ENCODE data around the gene CCDC136. TPM values are rescaled to one million over a fixed set of nuclear protein-coding genes. Genes with fewer than 3 reads are reported as not detected.

Gene CCDC136
- total RNA-seq, 1 experiment from 2014 or later, result 31.1 TPM

DNA sequence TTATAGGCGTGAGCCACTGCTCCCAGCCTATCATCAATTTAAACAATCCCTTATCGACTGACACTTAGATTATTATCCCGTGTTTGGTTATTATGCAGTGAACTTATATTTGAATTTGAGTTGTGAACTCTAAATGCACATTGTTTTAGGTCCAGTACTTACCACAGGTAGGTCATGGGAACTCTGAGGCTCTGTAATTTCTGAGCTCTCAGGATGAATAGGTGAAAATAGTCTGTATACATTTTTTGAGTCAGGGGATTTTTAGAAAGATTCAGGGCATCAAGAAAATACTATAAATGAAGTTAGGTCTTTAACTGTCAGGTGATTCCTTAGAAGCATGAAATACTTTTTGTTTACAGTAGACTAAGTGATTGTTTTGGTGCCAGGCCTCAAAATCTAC is 8.8 kb downstream of the CCDC136 start:
- Histone ChIP-seq H3K14ac (ENCODE audit: insufficient read depth, low read length) (no peak overlapping the region), H3K4ac (ENCODE audit: low read depth, low read length) (no peak overlapping the region), H4K5ac (ENCODE audit: insufficient read length, low read depth, low read length) (no peak overlapping the region), H2BK20ac (ENCODE audit: low read depth, low read length, poor library complexity, severe bottlenecking) (no peak overlapping the region), H3K9me3 (ENCODE audit: control insufficient read depth, low read depth, low read length) (no peaks in the 10 kb centered on the region), H3K27me3 (ENCODE audit: insufficient read depth, low read length) (no peaks in the 10 kb centered on the region), H3K27ac (ENCODE audit: insufficient read length, low read depth, low read length) (no peak overlapping the region), H3T11ph (ENCODE audit: low read length) (no peak overlapping the region), H2BK120ac (ENCODE audit: low read depth, low read length, poor library complexity, severe bottlenecking) (no peak overlapping the region), H3K56ac (ENCODE audit: insufficient read length, low read depth, low read length) (no peak overlapping the region), H3K9ac (ENCODE audit: extremely low read depth, insufficient read length, low read length) (no peak overlapping the region), H2BK15ac (ENCODE audit: low read depth, low read length) (no peak overlapping the region), H4K8ac (replicated peaks; ENCODE audit: insufficient read length, low read depth, low read length) (no peak overlapping the region), H4K20me1 (ENCODE audit: control insufficient read depth, insufficient read depth, insufficient read length) (no peaks in the 10 kb centered on the region), H3K4me1 (ENCODE audit: insufficient read depth, low read length) (no peaks in the 10 kb centered on the region; the same call in 1 of the 2 replicates), H2BK5ac (ENCODE audit: insufficient read length, low read length) (no peak overlapping the region), H3K23ac (ENCODE audit: insufficient read length, low read depth, low read length) (no peak overlapping the region), H3K79me1 (ENCODE audit: insufficient read depth, low read depth, low read length, poor library complexity, severe bottlenecking) (no peaks in the 10 kb centered on the region), H3K18ac (ENCODE audit: insufficient read length, low read depth, low read length) (no peak overlapping the region), H2AFZ (ENCODE audit: low read length) (no peak overlapping the region), H3K23me2 (ENCODE audit: insufficient read length, low read depth, low read length, poor library complexity, severe bottlenecking) (no peaks in the 10 kb centered on the region), H2AK5ac (ENCODE audit: insufficient read length, low read length) (no peak overlapping the region), H3K79me2 (ENCODE audit: insufficient read depth, low read length) (no peaks in the 10 kb centered on the region), H2BK12ac (ENCODE audit: insufficient read length, low read depth, low read length) (no peak overlapping the region), H3K4me2 (ENCODE audit: insufficient read depth, insufficient read length, low read length) (no peak overlapping the region), H4K91ac (ENCODE audit: insufficient read length, low read depth, low read length) (no peak overlapping the region)
- DNase-seq, result no peak
- no CpG with 5 or more reads among the region's 3 CpGs for WGBS (ENCODE audit: extremely low coverage, insufficient read length, low lambda C conversion rate)
- H3K36me3 Mint-ChIP-seq (ENCODE audit: insufficient read depth in 1 of 3, low read depth in 3 of 3), result peaks cover 31 to 55% (median 55%) of the 10 kb centered on the region in 3 experiments
- TF ChIP-seq, protein P1, sequence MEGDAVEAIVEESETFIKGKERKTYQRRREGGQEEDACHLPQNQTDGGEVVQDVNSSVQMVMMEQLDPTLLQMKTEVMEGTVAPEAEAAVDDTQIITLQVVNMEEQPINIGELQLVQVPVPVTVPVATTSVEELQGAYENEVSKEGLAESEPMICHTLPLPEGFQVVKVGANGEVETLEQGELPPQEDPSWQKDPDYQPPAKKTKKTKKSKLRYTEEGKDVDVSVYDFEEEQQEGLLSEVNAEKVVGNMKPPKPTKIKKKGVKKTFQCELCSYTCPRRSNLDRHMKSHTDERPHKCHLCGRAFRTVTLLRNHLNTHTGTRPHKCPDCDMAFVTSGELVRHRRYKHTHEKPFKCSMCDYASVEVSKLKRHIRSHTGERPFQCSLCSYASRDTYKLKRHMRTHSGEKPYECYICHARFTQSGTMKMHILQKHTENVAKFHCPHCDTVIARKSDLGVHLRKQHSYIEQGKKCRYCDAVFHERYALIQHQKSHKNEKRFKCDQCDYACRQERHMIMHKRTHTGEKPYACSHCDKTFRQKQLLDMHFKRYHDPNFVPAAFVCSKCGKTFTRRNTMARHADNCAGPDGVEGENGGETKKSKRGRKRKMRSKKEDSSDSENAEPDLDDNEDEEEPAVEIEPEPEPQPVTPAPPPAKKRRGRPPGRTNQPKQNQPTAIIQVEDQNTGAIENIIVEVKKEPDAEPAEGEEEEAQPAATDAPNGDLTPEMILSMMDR (conservative IDR thresholded peaks at IDR 0.05), result no peak
- no peak overlapping the region; a peak in 1 of 7 replicates for H3K27ac Mint-ChIP-seq
- H3K9me3 Mint-ChIP-seq, result no peaks in the 10 kb centered on the region; a peak in 1 of 5 replicates
- H3K4me1 Mint-ChIP-seq, result peaks cover 16 to 23% of the 10 kb centered on the region in 2 experiments
- H3K27me3 Mint-ChIP-seq (ENCODE audit: low read depth), result no peaks in the 10 kb centered on the region
- no peak overlapping the region for H3K4me3 Mint-ChIP-seq
